ENCODE measurements around the gene OTX1. TPM values are rescaled to one million over a fixed set of nuclear protein-coding genes. Genes with fewer than 3 reads are reported as not detected.
A peak's percentile ranks its signal among the peaks of the same experiment; 100 is the strongest.

Gene OTX1
- 4.4 and 11.1 TPM in 2 replicates for total RNA-seq (2013; cell fraction: nucleolus; rRNA removed)
- total RNA-seq (2014; rRNA removed) (0.49 TPM in 1 of 2 replicates, not detected in the other), total RNA-seq (2014; rRNA removed; fragmentation: Illumina TruSeq; extraction: Trizol) (0.04 TPM in 1 of 2 replicates, not detected in the other), total RNA-seq (2021) (0.35 and 0.67 TPM in 2 replicates), polyA plus RNA-seq (2011; rRNA removed) (0.26 TPM in 1 of 2 replicates, not detected in the other), polyA plus RNA-seq (2014; fragmentation: Illumina TruSeq; extraction: Trizol) (0.06 TPM in 1 of 2 replicates, not detected in the other), polyA plus RNA-seq (2014; fragmentation: Nextera tagmentation; extraction: Ambion mirVana) (under 1 TPM in 1 of 2 experiments, not detected in 1; 0.04 TPM), polyA plus RNA-seq (2014; rRNA removed) (0.09 and 0.33 TPM in 2 replicates), polyA plus RNA-seq (2016; fragmentation: Nextera tagmentation; extraction: Ambion mirVana) (under 1 TPM; 0.20 to 0.35 TPM), polyA minus RNA-seq (2011; rRNA and poly(A)+ RNA removed) (0.37 and 1.6 TPM in 2 replicates), Bru-seq, nascent RNA (percentile 48 among the genes with signal in this experiment), BruChase-seq, experiment 1, labeled RNA remaining after a 6-hour chase (percentile 36 among the genes with signal in this experiment), BruChase-seq, experiment 2, labeled RNA remaining after a 2-hour chase (percentile 41 among the genes with signal in this experiment)
- not detected for polyA plus RNA-seq (2011; ENCODE audit: low read depth)
- polyA plus RNA-seq (2011; cell fraction: cytosol; rRNA removed) = 0.12 and 0.28 TPM in 2 replicates
- polyA plus RNA-seq (2011; cell fraction: nucleus; rRNA removed) = 2.3 and 3.1 TPM in 2 replicates
- polyA plus RNA-seq (2012) = 0.12 and 0.28 TPM in 2 replicates
- 0.40 and 1.2 TPM in 2 replicates for polyA minus RNA-seq (2011; cell fraction: cytosol; rRNA and poly(A)+ RNA removed)
- polyA minus RNA-seq (2011; cell fraction: nucleus; rRNA and poly(A)+ RNA removed) = 6.9 and 10.2 TPM in 2 replicates
- long read RNA-seq, experiment 1 = 0 reads
- long read RNA-seq, experiment 2, partial matches to known transcripts = 0 of 1 reads
- long read RNA-seq, experiment 2, other reads (novel, unspliced or antisense) = 0 of 1 reads

DNA sequence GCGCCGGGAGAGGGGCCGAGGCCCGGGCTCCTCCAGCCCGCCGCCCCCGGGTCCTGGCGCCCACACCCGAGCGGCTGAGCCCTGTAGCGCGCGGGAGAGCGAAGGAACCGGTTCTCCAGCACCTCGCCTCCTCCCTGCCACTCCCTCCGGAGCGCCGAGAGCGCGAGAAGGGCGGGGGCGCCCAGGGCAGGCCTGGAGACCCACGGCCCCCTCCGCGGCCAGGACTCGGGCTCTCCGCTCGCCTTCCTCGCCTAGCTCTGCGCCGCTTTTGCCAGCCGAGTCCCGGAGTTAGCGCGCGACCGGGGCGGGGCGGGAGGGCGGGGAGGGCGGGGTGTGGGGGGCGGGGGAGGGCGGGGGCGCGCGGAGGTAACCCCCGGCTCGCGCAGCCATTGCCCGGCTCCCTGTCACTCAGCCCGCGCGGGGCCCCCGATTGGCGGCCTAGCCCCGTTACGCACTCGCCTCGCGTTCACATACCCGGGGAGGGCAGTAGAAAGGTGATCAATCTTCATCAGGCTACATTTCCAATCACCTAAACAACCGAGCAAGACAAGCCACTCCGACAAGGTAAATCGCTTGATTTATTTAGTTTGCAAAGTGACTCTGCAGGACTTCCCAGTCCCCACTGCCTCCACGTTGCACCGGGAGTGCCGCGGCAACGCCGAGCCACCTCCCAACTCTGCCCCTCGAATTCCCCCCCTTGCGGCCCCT is at the start of gene OTX1:
Gene OTX1, plus strand, starts transcription at position 497 of the 708 bp plus-strand sequence. CDS start 2,161 bp downstream, outside the sequence.
- peak; percentile 41 for DNase-seq (ENCODE audit: low read depth, low spot score)
- Histone ChIP-seq H3K27ac (ENCODE audit: control insufficient read depth, insufficient read depth) (no peak within 1 kb of the TSS), H3K9me3 (replicated peaks; ENCODE audit: control insufficient read depth, insufficient read depth, low read length) (no peaks in the 10 kb centered on the region; the same call in 2 of the 3 replicates), H2AFZ (ENCODE audit: control insufficient read depth, low read depth, low read length) (peak within 1 kb of the TSS; percentile 95), H3K79me2 (ENCODE audit: control insufficient read depth, insufficient read depth, low read length) (no peaks in the 10 kb centered on the region), H3K27me3 (replicated peaks in 1 of 2; ENCODE audit: control insufficient read depth in 2 of 2, insufficient read depth in 2 of 2, low read length in 1 of 2) (peaks cover 0 to 28% of the 10 kb centered on the region in 2 experiments; a peak in 3 of 4 replicates), H3K4me3 (peak within 1 kb of the TSS; percentile 83), H3K4me2 (ENCODE audit: control insufficient read depth, insufficient read depth) (peak within 1 kb of the TSS; percentile 98), H3K36me3 (ENCODE audit: control insufficient read depth in 2 of 2, insufficient read depth in 2 of 2, low read length in 1 of 2) (no peaks in the 10 kb centered on the region; a peak in 1 of 4 replicates), H3K4me1 (ENCODE audit: control insufficient read depth, insufficient read depth, low read length) (peaks cover 8% of the 10 kb centered on the region), H3K9ac (ENCODE audit: control insufficient read depth, insufficient read depth, low read length) (peak within 1 kb of the TSS; percentile 58; the same call in 1 of the 2 replicates), H4K20me1 (ENCODE audit: control insufficient read depth, insufficient read depth) (no peaks in the 10 kb centered on the region)
- SMC1A ChIA-PET (ENCODE audit: uncharacterized antibody, unreplicated experiment) = interaction anchor here (1.3 to 1.6 kb wide), 2 partner anchors 263 to 437 kb away, joined by 5 read pairs; no protein-coding TSS in a partner anchor
- intact Hi-C loops (cut with micrococcal nuclease; ENCODE audit: unreplicated experiment) (loop anchor here (10.0 kb wide), 2 partner anchors 266 to 596 kb away; no protein-coding TSS in a partner anchor), in situ Hi-C loops (cut with MboI) (no loop called here)
- 2% methylated on average over 61 of the region's 73 CpGs for WGBS (ENCODE audit: insufficient coverage, insufficient replicate concordance, low lambda C conversion rate, missing lambda C conversion rate)
- BruUV-seq (replicated peaks) = no TSS peak
- FAIRE-seq = no peak
- ATAC-seq = peak; percentile 92
- RAD21 ChIA-PET (ENCODE audit: unreplicated experiment) = no interaction called here
- CTCF ChIA-PET = interaction anchor here (1.1 kb wide), 1 partner anchor 593 kb away, joined by 4 read pairs; no protein-coding TSS in a partner anchor
- POLR2A ChIA-PET = interaction anchor here (0.5 to 0.6 kb wide), 2 partner anchors 669 to 1465 kb away, joined by 3 read pairs; no protein-coding TSS in a partner anchor
- TF ChIP-seq EZH2 (IDR thresholded peaks at IDR 0.05; ENCODE audit: borderline replicate concordance, control insufficient read depth, low read depth, low read length) (no peak), ESRRA (IDR thresholded peaks at IDR 0.05; ENCODE audit: low read length) (no peak), MTA3 (IDR thresholded peaks at IDR 0.05; ENCODE audit: borderline replicate concordance, low read length) (no peak), CBX3 (IDR thresholded peaks at IDR 0.05; ENCODE audit: borderline replicate concordance, low read depth) (no peak), IRF4 (IDR thresholded peaks at IDR 0.05; ENCODE audit: low read depth, low read length) (no peak), BCL11A (IDR thresholded peaks at IDR 0.05; ENCODE audit: low read depth, low read length) (no peak), MYC (IDR thresholded peaks at IDR 0.05; ENCODE audit: insufficient read depth, insufficient read length, insufficient replicate concordance, low read length, severe bottlenecking) (no peak), NR2C1 (IDR thresholded peaks at IDR 0.05) (no peak), MTA2 (IDR thresholded peaks at IDR 0.05; ENCODE audit: low read depth) (no peak), PAX8 (IDR thresholded peaks at IDR 0.05) (no peak), CHD4 (IDR thresholded peaks at IDR 0.05) (no peak), RB1 (IDR thresholded peaks at IDR 0.05; ENCODE audit: borderline replicate concordance) (peak; percentile 68; the same call in 1 of the 2 replicates), SPI1 (IDR thresholded peaks at IDR 0.05; ENCODE audit: borderline replicate concordance, insufficient read depth, low read depth, low read length) (no peak), ZNF622 (IDR thresholded peaks at IDR 0.05) (no peak)
- TF ChIP-seq, protein P1, sequence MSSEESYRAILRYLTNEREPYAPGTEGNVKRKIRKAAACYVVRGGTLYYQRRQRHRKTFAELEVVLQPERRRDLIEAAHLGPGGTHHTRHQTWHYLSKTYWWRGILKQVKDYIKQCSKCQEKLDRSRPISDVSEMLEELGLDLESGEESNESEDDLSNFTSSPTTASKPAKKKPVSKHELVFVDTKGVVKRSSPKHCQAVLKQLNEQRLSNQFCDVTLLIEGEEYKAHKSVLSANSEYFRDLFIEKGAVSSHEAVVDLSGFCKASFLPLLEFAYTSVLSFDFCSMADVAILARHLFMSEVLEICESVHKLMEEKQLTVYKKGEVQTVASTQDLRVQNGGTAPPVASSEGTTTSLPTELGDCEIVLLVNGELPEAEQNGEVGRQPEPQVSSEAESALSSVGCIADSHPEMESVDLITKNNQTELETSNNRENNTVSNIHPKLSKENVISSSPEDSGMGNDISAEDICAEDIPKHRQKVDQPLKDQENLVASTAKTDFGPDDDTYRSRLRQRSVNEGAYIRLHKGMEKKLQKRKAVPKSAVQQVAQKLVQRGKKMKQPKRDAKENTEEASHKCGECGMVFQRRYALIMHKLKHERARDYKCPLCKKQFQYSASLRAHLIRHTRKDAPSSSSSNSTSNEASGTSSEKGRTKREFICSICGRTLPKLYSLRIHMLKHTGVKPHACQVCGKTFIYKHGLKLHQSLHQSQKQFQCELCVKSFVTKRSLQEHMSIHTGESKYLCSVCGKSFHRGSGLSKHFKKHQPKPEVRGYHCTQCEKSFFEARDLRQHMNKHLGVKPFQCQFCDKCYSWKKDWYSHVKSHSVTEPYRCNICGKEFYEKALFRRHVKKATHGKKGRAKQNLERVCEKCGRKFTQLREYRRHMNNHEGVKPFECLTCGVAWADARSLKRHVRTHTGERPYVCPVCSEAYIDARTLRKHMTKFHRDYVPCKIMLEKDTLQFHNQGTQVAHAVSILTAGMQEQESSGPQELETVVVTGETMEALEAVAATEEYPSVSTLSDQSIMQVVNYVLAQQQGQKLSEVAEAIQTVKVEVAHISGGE (CRISPR knock-in tag; IDR thresholded peaks at IDR 0.05) = no peak
- TF ChIP-seq, protein P2, sequence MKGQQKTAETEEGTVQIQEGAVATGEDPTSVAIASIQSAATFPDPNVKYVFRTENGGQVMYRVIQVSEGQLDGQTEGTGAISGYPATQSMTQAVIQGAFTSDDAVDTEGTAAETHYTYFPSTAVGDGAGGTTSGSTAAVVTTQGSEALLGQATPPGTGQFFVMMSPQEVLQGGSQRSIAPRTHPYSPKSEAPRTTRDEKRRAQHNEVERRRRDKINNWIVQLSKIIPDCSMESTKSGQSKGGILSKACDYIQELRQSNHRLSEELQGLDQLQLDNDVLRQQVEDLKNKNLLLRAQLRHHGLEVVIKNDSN (IDR thresholded peaks at IDR 0.05; ENCODE audit: borderline replicate concordance, extremely low read length, insufficient read depth, low read depth, low read length) = no peak
